Osteoblast (primary cell): ENCODE measurements around the gene PLXNB1. TPM values are rescaled to one million over a fixed set of nuclear protein-coding genes. Genes with fewer than 3 reads are reported as not detected.
"Not testable (repeated sequence)": the region's sequence is repeated elsewhere in the genome, so short reads cannot be mapped to it uniquely, and the experiment has no call there.

Source experiments
- DNase-seq: peaks from one replicate; pipeline ENCODE4 v3.0.0; 2011; ENCODE audit warnings: low spot score, mixed read lengths; ENCODE audit not compliant: insufficient read length; ENCODE audit errors: missing footprints
- H2AFZ ChIP-seq: 2 replicates; pipeline ENCODE4 v1.6.0; 2011; ENCODE audit warnings: mild to moderate bottlenecking, low read length
- H3K27ac ChIP-seq: 2 replicates; pipeline ENCODE4 v1.5.1; 2011; ENCODE audit warnings: mild to moderate bottlenecking, low read depth, low read length, moderate library complexity
- H3K27me3 ChIP-seq: 2 replicates; pipeline ENCODE4 v1.6.0; 2012; ENCODE audit warnings: mild to moderate bottlenecking, control low read depth, inconsistent platforms, low read length, moderate library complexity; ENCODE audit not compliant: insufficient read depth
- H3K36me3 ChIP-seq: 2 replicates; pipeline ENCODE4 v1.5.1; 2011; ENCODE audit warnings: mild to moderate bottlenecking, low read length, control low read depth, moderate library complexity; ENCODE audit not compliant: insufficient read depth
- H3K4me1 ChIP-seq: 2 replicates; pipeline ENCODE4 v1.5.1; 2011; ENCODE audit warnings: mild to moderate bottlenecking, low read length, control low read depth, moderate library complexity; ENCODE audit not compliant: insufficient read depth
- H3K4me2 ChIP-seq: 2 replicates; pipeline ENCODE4 v1.6.0; 2011; ENCODE audit warnings: mild to moderate bottlenecking, low read length; ENCODE audit not compliant: insufficient read depth
- H3K4me3 ChIP-seq: fragments of 200-600 bp; sonication (generic); 3 replicates; pipeline ENCODE4 v1.5.1; 2012; ENCODE audit warnings: mild to moderate bottlenecking, low read length, inconsistent platforms; ENCODE audit not compliant: insufficient read depth
- H3K79me2 ChIP-seq: 2 replicates; pipeline ENCODE4 v1.6.0; 2012; ENCODE audit warnings: mild to moderate bottlenecking, low read length, control low read depth, inconsistent platforms; ENCODE audit not compliant: insufficient read depth
- H3K9me3 ChIP-seq: 2 replicates; pipeline ENCODE4 v1.5.1; 2011; ENCODE audit warnings: low read depth, low read length, control low read depth
- H4K20me1 ChIP-seq: 2 replicates; pipeline ENCODE4 v1.6.0; 2012; ENCODE audit warnings: mild to moderate bottlenecking, low read length, control low read depth; ENCODE audit not compliant: insufficient read depth
- total RNA-seq: library from RNA; depleted of rRNA; stranded (reverse); fragments of >200 nt; gene quantifications from 2 replicates; pipeline ENCODE4 v1.2.3, GENCODE V29; 2012
- TF ChIP-seq, protein P1 (sequence below): IDR thresholded peaks from 2 replicates; pipeline ENCODE4 v1.5.1; 2011; ENCODE audit warnings: mild to moderate bottlenecking, low read depth, low read length, moderate library complexity; ENCODE audit errors: extremely low read depth

The PLXNB1 gene
- total RNA-seq, 1 donor = 33.7 TPM

GRCh38 chr3:48463703-48464102 lies 33.8 kb upstream of the PLXNB1 start:
- Histone ChIP-seq H3K27me3 (no peaks in the 10 kb centered on the region), H2AFZ (no peak overlapping the region), H3K27ac (no peak overlapping the region), H3K4me1 (peaks cover 27% of the 10 kb centered on the region), H3K4me2 (no peak overlapping the region), H3K79me2 (peaks cover 24% of the 10 kb centered on the region), H3K9me3 (no peaks in the 10 kb centered on the region), H4K20me1 (no peaks in the 10 kb centered on the region), H3K4me3 (no peak overlapping the region), H3K36me3 (peaks cover 42% of the 10 kb centered on the region)
- TF ChIP-seq, protein P1, sequence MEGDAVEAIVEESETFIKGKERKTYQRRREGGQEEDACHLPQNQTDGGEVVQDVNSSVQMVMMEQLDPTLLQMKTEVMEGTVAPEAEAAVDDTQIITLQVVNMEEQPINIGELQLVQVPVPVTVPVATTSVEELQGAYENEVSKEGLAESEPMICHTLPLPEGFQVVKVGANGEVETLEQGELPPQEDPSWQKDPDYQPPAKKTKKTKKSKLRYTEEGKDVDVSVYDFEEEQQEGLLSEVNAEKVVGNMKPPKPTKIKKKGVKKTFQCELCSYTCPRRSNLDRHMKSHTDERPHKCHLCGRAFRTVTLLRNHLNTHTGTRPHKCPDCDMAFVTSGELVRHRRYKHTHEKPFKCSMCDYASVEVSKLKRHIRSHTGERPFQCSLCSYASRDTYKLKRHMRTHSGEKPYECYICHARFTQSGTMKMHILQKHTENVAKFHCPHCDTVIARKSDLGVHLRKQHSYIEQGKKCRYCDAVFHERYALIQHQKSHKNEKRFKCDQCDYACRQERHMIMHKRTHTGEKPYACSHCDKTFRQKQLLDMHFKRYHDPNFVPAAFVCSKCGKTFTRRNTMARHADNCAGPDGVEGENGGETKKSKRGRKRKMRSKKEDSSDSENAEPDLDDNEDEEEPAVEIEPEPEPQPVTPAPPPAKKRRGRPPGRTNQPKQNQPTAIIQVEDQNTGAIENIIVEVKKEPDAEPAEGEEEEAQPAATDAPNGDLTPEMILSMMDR = no peak
- peak; percentile 45 for DNase-seq

DNA sequence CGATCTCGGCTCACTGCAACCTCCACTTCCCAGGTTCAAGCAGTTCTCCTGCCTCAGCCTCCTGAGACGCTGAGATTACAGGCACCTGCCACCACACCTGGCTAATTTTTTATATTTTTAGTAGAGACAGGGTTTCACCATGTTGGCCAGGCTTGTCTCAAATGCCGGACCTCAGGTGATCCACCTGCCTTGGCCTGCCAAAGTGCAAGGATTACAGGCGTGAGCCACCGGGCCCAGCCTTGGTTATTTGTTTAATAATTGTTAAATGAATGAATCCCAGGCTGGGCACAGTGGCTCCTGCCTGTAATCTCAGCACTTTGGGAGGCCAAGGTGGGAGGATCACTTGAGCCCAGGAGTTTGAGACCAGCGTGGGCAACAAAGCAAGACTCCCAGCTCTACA lies 31.9 kb upstream of the PLXNB1 start:
- not testable (repeated sequence) for H4K20me1 ChIP-seq, H3K4me2 ChIP-seq, H2AFZ ChIP-seq, DNase-seq, H3K4me3 ChIP-seq, H3K79me2 ChIP-seq, H3K27ac ChIP-seq, H3K9me3 ChIP-seq, H3K27me3 ChIP-seq
- peaks cover 15% of the 10 kb centered on the region for H3K4me1 ChIP-seq
- H3K36me3 ChIP-seq = peaks cover 30% of the 10 kb centered on the region

- TF ChIP-seq, protein P1 = no peak
- peaks cover 36% of the 10 kb centered on the region for H3K36me3 ChIP-seq
- peak; percentile 31 for DNase-seq
- no peak overlapping the region for H3K4me3 ChIP-seq
- no peak overlapping the region for H3K27ac ChIP-seq
- peaks cover 5% of the 10 kb centered on the region for H3K4me1 ChIP-seq
- no peak overlapping the region for H2AFZ ChIP-seq
- H3K9me3 ChIP-seq = no peaks in the 10 kb centered on the region
- H3K27me3 ChIP-seq = no peaks in the 10 kb centered on the region
- no peak overlapping the region for H3K4me2 ChIP-seq
- H4K20me1 ChIP-seq = no peaks in the 10 kb centered on the region
- H3K79me2 ChIP-seq = no peaks in the 10 kb centered on the region
Measured at GRCh38 chr3:48460517-48460902, 30.6 kb upstream of the PLXNB1 start.

GRCh38 chr3:48459773-48460516 lies 30.1 kb upstream of the PLXNB1 start:
- H2AFZ ChIP-seq = no peak overlapping the region
- H3K9me3 ChIP-seq = no peaks in the 10 kb centered on the region
- peaks cover under 1% of the 10 kb centered on the region for H3K4me1 ChIP-seq
- peaks cover 42% of the 10 kb centered on the region for H3K36me3 ChIP-seq
- no peak overlapping the region for H3K4me3 ChIP-seq
- TF ChIP-seq, protein P1 = no peak
- H3K4me2 ChIP-seq = no peak overlapping the region
- no peaks in the 10 kb centered on the region for H4K20me1 ChIP-seq
- no peaks in the 10 kb centered on the region for H3K79me2 ChIP-seq
- no peak overlapping the region for H3K27ac ChIP-seq
- no peak for DNase-seq
- H3K27me3 ChIP-seq = no peaks in the 10 kb centered on the region
